ENCODE results near the gene CAVIN4.

The CAVIN4 gene

GRCh38 chr9:100623969-100624368 lies 46.1 kb downstream of the CAVIN4 start:
- Histone ChIP-seq H3K4me1 (ENCODE audit: control extremely low read depth in 1 of 4, control insufficient read depth in 4 of 4, insufficient read depth in 4 of 4, low read length in 3 of 4) (no peaks in the 10 kb centered on the region), H3K27me3 (replicated peaks in 2 of 5; ENCODE audit: control insufficient read depth in 4 of 5, insufficient read depth in 5 of 5, low read length in 4 of 5) (no peaks in the 10 kb centered on the region), H3K4me3 (ENCODE audit: control insufficient read depth in 1 of 7, extremely low read depth in 1 of 7, insufficient read depth in 4 of 7, low read depth in 2 of 7, low read length in 6 of 7) (no peak overlapping the region), H3K27ac (ENCODE audit: insufficient read depth in 1 of 2, low read depth in 1 of 2, low read length in 2 of 2, poor library complexity in 1 of 2, severe bottlenecking in 2 of 2) (no peak overlapping the region), H3K36me3 (ENCODE audit: control insufficient read depth in 4 of 4, insufficient read depth in 4 of 4, low read length in 3 of 4) (no peaks in the 10 kb centered on the region), H3K9me3 (ENCODE audit: control extremely low read depth in 1 of 5, control insufficient read depth in 4 of 5, insufficient read depth in 2 of 5, low read depth in 1 of 5, low read length in 4 of 5) (peaks cover 0 to 5% (median 0%) of the 10 kb centered on the region in 5 experiments)
- no CpG with 5 or more reads among the region's 1 CpG for WGBS (ENCODE audit: insufficient coverage)
- ChIA-PET CTCF (no interaction called here), POLR2A (no interaction called here)
- no peak for DNase-seq

GRCh38 chr9:100626949-100627348 lies 49.1 kb downstream of the CAVIN4 start:
- ChIA-PET CTCF (no interaction called here), POLR2A (no interaction called here)
- Histone ChIP-seq H3K4me3 (ENCODE audit: control insufficient read depth in 1 of 7, extremely low read depth in 1 of 7, insufficient read depth in 4 of 7, low read depth in 2 of 7, low read length in 6 of 7) (no peak overlapping the region), H3K27me3 (replicated peaks in 2 of 5; ENCODE audit: control insufficient read depth in 4 of 5, insufficient read depth in 5 of 5, low read length in 4 of 5) (no peaks in the 10 kb centered on the region), H3K27ac (ENCODE audit: insufficient read depth in 1 of 2, low read depth in 1 of 2, low read length in 2 of 2, poor library complexity in 1 of 2, severe bottlenecking in 2 of 2) (no peak overlapping the region), H3K4me1 (ENCODE audit: control extremely low read depth in 1 of 4, control insufficient read depth in 4 of 4, insufficient read depth in 4 of 4, low read length in 3 of 4) (no peaks in the 10 kb centered on the region), H3K9me3 (ENCODE audit: control extremely low read depth in 1 of 5, control insufficient read depth in 4 of 5, insufficient read depth in 2 of 5, low read depth in 1 of 5, low read length in 4 of 5) (no peaks in the 10 kb centered on the region), H3K36me3 (ENCODE audit: control insufficient read depth in 4 of 4, insufficient read depth in 4 of 4, low read length in 3 of 4) (no peaks in the 10 kb centered on the region)
- WGBS (ENCODE audit: insufficient coverage): no CpG with 5 or more reads among the region's 1 CpG
- DNase-seq: no peak

GRCh38 chr9:100637787-100638186 lies 59.9 kb downstream of the CAVIN4 start:
- Histone ChIP-seq H3K4me3 (ENCODE audit: control insufficient read depth in 1 of 7, extremely low read depth in 1 of 7, insufficient read depth in 4 of 7, low read depth in 2 of 7, low read length in 6 of 7) (no peak overlapping the region), H3K9me3 (ENCODE audit: control extremely low read depth in 1 of 5, control insufficient read depth in 4 of 5, insufficient read depth in 2 of 5, low read depth in 1 of 5, low read length in 4 of 5) (no peaks in the 10 kb centered on the region), H3K27me3 (replicated peaks in 2 of 5; ENCODE audit: control insufficient read depth in 4 of 5, insufficient read depth in 5 of 5, low read length in 4 of 5) (peaks cover 0 to 3% (median 1%) of the 10 kb centered on the region in 5 experiments), H3K27ac (ENCODE audit: insufficient read depth in 1 of 2, low read depth in 1 of 2, low read length in 2 of 2, poor library complexity in 1 of 2, severe bottlenecking in 2 of 2) (no peak overlapping the region), H3K36me3 (ENCODE audit: control insufficient read depth in 4 of 4, insufficient read depth in 4 of 4, low read length in 3 of 4) (no peaks in the 10 kb centered on the region), H3K4me1 (ENCODE audit: control extremely low read depth in 1 of 4, control insufficient read depth in 4 of 4, insufficient read depth in 4 of 4, low read length in 3 of 4) (no peaks in the 10 kb centered on the region)
- DNase-seq: no peak
- ChIA-PET CTCF (no interaction called here), POLR2A (no interaction called here)
- WGBS (ENCODE audit: insufficient coverage): 80% methylated on average over 4 of the region's 6 CpGs

All from common myeloid progenitor, CD34-positive (primary cell).